COR-L47 (cell line): Measurements from ENCODE around the gene PSD.

ENCODE experiments used
- DNase-seq: peaks from one replicate; lab custom pipeline; 2025; lab: John Stamatoyannopoulos, UW

PSD gene

GRCh38 chr10:102384606-102385429 lies 33.8 kb downstream of the PSD start:
- DNase-seq: no peak

- DNase-seq: no peak
These were observed 34.5 kb downstream of the PSD start for GRCh38 chr10:102384053-102384452.

- DNase-seq: no peak
These were observed 35.7 kb downstream of the PSD start for GRCh38 chr10:102382871-102383270.

- DNase-seq: no peak
These were observed 36.6 kb downstream of the PSD start for GRCh38 chr10:102381983-102382382.

- no peak for DNase-seq
These were observed 39.2 kb downstream of the PSD start for GRCh38 chr10:102379383-102379782.

GRCh38 chr10:102376901-102377300 lies 41.7 kb downstream of the PSD start:
- no peak for DNase-seq

GRCh38 chr10:102375867-102376266 lies 42.7 kb downstream of the PSD start:
- no peak for DNase-seq

- DNase-seq: no peak
These were observed 43.3 kb downstream of the PSD start for GRCh38 chr10:102375250-102375649.

GRCh38 chr10:102371295-102371694 lies 47.3 kb downstream of the PSD start:
- no peak for DNase-seq

- DNase-seq: no peak
These were observed 50.5 kb downstream of the PSD start for GRCh38 chr10:102368077-102368476.

GRCh38 chr10:102367441-102367840 lies 51.1 kb downstream of the PSD start:
- DNase-seq: no peak

GRCh38 chr10:102358712-102359382 lies 59.7 kb downstream of the PSD start:
- DNase-seq: no peak

GRCh38 chr10:102354451-102354850 lies 64.1 kb downstream of the PSD start:
- DNase-seq: no peak
